Stimulated activated memory B cell treated with anti-CD40 and anti-IgM and Interleukin-4, amounts not matched to agents 10 μg/mL and 1 μg/mL and 100 μg/mL, for 72 hours (primary cell): Measurements from ENCODE around the gene KRT75.

ENCODE experiments used
- ATAC-seq: fragments of 150-1000 bp; cut with Tn5 transposase; 2 replicates; pipeline ENCODE4 v1.10.0; 2021
- H3K27ac Mint-ChIP-seq: one replicate; pipeline ENCODE4 v1.8.0; 2022; ENCODE audit warnings: mild to moderate bottlenecking, mixed read lengths
- H3K27me3 Mint-ChIP-seq: one replicate; pipeline ENCODE4 v1.8.0; 2022; ENCODE audit warnings: mixed read lengths
- H3K36me3 Mint-ChIP-seq: one replicate; pipeline ENCODE4 v1.8.0; 2022; ENCODE audit warnings: mixed read lengths
- H3K4me1 Mint-ChIP-seq: one replicate; pipeline ENCODE4 v1.8.0; 2022; ENCODE audit warnings: mixed read lengths
- H3K4me3 Mint-ChIP-seq: one replicate; pipeline ENCODE4 v1.8.0; 2022; ENCODE audit warnings: mild to moderate bottlenecking, moderate library complexity, mixed read lengths
- H3K9me3 Mint-ChIP-seq: one replicate; pipeline ENCODE4 v1.8.0; 2022; ENCODE audit warnings: mixed read lengths

KRT75 gene

DNA sequence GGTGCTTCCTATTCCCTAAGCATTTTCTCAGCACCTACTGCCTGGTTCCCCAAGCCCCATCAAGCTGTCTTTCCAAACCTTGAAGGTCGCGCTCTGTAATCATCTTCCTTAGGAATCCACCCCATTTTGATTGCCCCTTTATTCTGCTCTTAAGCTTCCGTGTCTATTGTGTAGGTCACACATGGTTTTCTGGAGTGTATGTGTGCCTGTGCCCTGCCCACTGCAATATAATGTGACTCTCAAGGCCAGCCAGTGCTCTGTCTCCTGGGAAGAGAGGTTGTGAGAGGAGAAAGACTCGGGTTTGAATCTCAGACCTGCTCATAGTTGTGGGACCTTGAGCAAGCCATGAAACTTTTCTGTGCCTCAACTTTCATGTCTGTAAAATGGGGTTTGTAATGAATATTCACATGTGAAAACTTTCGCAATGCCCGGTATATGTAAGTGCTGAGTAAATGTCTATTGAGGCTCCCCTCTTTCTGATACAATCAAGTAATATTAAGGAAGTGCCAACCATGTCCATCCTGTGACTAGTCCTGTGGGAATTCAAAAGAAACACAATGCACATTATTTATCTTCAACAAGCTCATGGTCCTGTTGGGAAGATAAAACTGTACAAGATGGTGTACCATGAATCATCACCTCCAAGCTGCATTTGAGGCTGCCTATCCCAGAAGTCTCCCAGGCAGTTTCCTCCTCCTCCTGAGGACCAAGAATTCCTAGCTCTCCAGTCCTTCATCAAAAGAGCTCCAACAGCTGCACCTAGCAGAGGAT is 774 bp upstream of the KRT75 start:
- Mint-ChIP-seq H3K4me1 (no peaks in the 10 kb centered on the region), H3K27me3 (peaks cover 41% of the 10 kb centered on the region), H3K27ac (no peak overlapping the region), H3K9me3 (no peaks in the 10 kb centered on the region), H3K4me3 (no peak overlapping the region), H3K36me3 (no peaks in the 10 kb centered on the region)
- no peak for ATAC-seq

DNA sequence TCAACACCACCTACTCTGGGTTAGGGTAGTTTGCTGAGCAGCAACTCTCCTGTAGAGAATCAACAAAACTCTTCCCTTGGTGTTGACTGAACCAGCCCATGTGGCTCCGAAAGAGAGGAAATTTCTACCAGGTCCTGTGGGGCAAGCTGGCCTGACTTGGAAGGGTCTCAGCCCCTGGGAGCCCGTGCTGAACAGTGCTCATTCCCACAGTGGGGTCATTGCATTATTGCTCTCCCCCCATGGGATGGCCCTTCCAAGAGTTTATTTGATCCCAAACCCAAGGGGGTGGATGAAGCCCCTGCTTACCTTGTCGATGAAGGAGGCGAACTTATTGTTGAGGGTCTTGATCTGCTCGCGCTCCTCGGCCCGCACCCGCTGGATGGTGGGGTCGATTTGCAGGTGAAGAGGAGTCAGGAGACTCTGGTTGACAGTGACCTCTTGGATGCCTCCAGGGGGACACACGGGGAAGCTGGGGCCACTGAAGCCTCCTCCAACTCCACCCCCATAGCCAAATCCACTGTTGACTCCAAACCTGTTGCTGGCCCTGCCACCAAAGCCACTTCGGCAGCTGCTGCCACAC is 580 bp downstream of the KRT75 start:
- Mint-ChIP-seq H3K36me3 (no peaks in the 10 kb centered on the region), H3K27ac (no peak overlapping the region), H3K4me3 (no peak overlapping the region), H3K27me3 (peaks cover 41% of the 10 kb centered on the region), H3K4me1 (no peaks in the 10 kb centered on the region), H3K9me3 (no peaks in the 10 kb centered on the region)
- ATAC-seq, result no peak

DNA sequence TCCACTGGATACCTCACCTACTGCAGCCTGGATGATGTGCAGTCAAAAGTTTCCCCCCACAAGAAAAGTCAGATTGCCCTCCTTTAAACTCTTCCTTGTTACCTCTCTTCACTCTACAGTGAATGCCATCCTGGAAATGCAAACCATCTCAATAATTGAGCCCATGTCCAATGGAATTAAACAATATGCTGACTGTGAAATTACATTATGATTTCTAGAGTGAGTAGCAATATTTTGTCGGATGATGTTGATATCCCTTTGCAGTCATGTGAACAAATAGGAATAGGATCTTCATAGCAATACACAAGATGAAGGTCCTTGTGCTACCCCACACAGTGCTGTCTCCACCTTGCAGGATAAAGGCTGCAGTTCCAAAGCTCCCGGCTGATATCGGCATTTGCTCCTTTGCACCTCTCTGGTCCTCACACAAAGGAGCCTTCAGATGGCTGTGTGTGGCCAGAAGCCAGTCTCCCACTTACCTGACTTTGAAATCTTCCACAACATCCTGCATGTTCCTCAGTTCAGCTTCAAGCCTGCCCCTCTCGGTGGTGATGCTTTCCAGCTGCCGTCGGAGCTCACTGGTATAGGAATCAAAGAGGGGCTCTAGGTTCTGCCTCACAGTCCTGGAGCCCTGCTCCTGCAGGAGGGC is 1.5 kb downstream of the KRT75 start:
- H3K4me1 Mint-ChIP-seq, result no peaks in the 10 kb centered on the region
- no peak overlapping the region for H3K4me3 Mint-ChIP-seq
- H3K27me3 Mint-ChIP-seq, result peaks cover 43% of the 10 kb centered on the region
- no peak for ATAC-seq
- H3K36me3 Mint-ChIP-seq, result no peaks in the 10 kb centered on the region
- no peak overlapping the region for H3K27ac Mint-ChIP-seq
- H3K9me3 Mint-ChIP-seq, result no peaks in the 10 kb centered on the region

DNA sequence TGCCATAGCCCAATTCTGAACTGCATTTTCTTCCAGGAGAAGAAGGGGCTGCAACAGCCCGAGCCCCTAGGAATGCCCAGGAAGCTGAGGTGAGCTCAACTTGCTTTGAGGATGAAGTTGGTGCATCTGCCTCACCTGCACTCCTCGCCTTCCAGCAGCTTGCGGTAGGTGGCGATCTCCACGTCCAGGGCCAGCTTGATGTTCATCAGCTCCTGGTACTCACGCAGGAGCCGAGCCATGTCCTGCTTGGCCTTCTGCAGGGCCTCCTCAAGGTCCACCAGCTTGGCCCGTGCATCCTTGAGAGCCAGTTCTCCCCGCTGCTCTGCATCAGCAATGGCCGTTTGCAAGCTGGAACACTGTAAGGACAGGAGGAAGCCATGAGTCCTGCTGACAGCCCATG is 6.0 kb downstream of the KRT75 start:
- no peak overlapping the region for H3K4me3 Mint-ChIP-seq
- H3K27ac Mint-ChIP-seq, result no peak overlapping the region
- no peaks in the 10 kb centered on the region for H3K36me3 Mint-ChIP-seq
- ATAC-seq, result no peak
- peaks cover 45% of the 10 kb centered on the region for H3K27me3 Mint-ChIP-seq
- H3K4me1 Mint-ChIP-seq, result no peaks in the 10 kb centered on the region
- H3K9me3 Mint-ChIP-seq, result no peaks in the 10 kb centered on the region

DNA sequence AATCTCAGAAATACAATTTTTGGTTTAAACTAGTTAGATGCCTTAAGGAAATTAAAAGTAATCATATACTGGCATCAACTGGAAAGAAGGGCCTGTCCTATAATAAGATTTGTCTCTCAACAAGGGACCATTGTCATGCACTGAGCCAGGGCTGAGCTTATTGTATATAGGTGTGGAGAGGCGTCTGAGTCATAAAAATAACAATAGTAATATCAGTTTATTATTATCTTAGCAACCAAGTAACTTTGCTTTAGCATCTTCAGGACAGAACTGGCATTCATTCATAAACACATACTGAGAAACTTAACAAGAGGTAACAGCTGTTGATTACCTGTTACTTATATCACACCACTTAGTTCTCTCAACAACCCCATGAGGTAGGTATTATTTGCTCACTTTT is 7.1 kb downstream of the KRT75 start:
- Mint-ChIP-seq H3K27me3 (peaks cover 49% of the 10 kb centered on the region), H3K9me3 (no peaks in the 10 kb centered on the region), H3K4me3 (no peak overlapping the region), H3K27ac (no peak overlapping the region), H3K36me3 (no peaks in the 10 kb centered on the region), H3K4me1 (no peaks in the 10 kb centered on the region)
- no peak for ATAC-seq

DNA sequence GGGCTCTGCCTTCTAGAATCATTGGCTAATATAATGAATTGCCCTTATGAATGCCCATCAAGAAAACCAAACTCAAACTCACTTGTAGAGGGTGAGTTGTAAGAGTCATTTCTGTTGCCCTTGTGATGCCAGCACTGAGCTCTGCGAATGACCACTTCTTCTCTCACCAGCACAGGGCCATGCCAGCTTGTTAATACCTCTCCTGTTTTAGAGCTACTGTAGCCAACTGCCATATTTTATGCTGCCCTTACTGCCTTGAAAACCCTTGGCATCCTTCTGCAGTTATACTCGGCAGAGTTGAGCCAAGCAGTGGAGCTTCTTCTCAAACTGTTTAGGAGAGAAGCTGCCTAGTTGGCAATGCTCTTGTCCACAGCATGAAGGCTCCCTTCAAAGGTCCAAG is 8.1 kb downstream of the KRT75 start:
- Mint-ChIP-seq H3K4me3 (no peak overlapping the region), H3K36me3 (no peaks in the 10 kb centered on the region), H3K27me3 (peaks cover 53% of the 10 kb centered on the region), H3K4me1 (no peaks in the 10 kb centered on the region), H3K9me3 (no peaks in the 10 kb centered on the region), H3K27ac (no peak overlapping the region)
- no peak for ATAC-seq

DNA sequence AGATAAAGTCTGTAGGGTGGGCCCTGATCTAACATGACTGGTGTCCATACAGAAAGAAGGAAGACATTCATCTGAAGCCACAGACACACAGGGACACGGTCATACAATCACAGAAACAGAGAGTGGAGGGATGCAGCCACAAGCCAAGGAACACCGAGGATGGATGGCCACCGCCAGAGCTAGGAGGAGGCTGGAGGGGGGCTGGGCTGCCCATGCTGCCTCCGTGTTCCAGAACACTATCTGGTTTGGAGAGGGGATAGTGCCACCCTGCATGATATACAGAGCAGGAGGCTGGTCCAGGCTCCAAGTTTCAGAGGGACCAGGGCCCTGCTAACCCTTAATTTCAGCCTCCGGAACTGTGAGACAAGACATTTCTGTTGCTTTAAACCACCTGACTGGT is 8.7 kb downstream of the KRT75 start:
- Mint-ChIP-seq H3K36me3 (no peaks in the 10 kb centered on the region), H3K4me3 (no peak overlapping the region), H3K4me1 (no peaks in the 10 kb centered on the region), H3K27ac (no peak overlapping the region), H3K9me3 (no peaks in the 10 kb centered on the region), H3K27me3 (peaks cover 48% of the 10 kb centered on the region)
- no peak for ATAC-seq

DNA sequence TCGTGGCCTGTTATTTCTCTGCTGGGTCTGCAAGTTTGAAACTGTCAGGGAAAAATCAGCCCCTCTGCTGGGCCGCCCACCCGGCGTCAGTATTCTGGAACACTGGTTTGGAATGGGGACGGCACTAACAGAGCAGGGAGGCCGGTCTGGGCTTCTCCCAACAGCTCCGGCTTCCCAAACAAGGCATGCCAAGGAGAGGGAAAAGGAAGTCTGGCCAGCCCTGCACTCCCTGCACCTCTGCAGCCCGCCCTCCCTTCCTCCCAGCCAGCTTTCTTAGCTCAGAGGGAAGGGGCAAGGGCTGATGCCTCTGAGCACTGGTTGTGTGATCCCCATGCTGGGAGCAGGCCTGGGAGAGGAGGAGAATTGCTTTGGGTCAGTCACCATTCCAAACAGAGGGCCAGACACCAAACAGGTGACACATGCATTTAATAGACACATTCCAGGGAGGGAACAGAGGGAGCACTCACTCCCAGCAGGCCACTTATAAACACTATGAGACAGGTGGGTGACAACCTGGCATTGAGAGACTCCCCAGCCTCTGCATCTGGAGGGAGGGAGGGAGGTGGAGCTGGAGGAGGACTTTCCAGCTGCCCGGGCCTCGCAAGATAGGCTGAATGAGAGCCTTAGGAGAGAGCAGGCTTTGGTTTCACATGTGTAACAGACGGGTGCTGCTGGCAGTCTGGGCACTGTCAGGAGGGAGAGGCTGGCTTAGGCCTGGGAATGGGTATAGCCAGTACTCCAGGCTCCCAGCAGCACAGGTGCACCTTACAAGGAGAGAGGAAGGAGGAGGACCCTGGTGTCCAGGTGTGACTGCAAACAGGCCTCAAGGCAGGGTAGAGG is 10.3 kb downstream of the KRT75 start:
- Mint-ChIP-seq H3K9me3 (no peaks in the 10 kb centered on the region), H3K4me3 (no peak overlapping the region), H3K27ac (no peak overlapping the region)

DNA sequence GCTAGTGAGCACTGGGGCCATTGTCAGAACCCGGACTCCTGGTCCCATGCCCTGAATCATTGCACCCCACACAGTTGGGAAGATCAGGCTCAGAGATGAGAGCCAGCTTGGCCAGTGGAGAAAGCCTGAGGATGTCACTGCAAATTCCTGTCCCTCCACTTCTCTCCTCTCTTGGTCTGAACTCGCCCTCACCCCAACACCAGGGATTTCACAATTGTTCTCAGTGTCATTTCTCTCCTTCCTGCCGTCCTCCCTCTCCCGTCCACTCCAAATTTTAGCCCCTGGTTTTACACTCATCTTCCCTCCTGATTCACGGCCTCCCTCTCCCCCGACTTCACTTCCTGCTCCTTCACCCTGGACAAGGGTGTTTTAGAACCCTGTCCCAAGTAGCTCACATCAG is 11.1 kb downstream of the KRT75 start:
- Mint-ChIP-seq H3K27ac (no peak overlapping the region), H3K9me3 (no peaks in the 10 kb centered on the region), H3K4me1 (peaks cover 8% of the 10 kb centered on the region), H3K36me3 (no peaks in the 10 kb centered on the region), H3K4me3 (no peak overlapping the region), H3K27me3 (peaks cover 49% of the 10 kb centered on the region)
- no peak for ATAC-seq

More for the DNA sequence above, 10.3 kb downstream of the KRT75 start:
- H3K4me1 Mint-ChIP-seq, result peaks cover 8% of the 10 kb centered on the region
- no peaks in the 10 kb centered on the region for H3K36me3 Mint-ChIP-seq
- H3K27me3 Mint-ChIP-seq, result peaks cover 54% of the 10 kb centered on the region
- ATAC-seq, result no peak

DNA sequence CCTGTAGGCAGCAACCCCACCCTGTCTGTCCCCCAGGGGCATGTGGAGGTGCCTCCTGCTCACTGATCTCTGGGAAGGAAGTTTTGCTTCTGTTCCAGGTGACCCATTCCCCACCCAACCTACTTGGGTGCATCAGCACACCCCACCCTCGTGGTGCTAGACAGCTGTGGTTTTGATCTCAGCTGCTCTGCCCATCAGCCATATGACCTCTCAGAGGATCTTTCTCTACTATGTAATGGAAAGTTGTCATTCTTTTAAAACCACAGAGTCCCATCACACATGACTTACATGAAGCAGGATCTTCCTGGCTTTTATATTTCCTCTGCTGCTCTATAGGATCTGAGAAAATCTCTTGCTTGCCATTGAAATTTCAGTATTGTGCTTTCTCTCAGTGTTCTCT is 14.5 kb downstream of the KRT75 start:
- no peak for ATAC-seq
- Mint-ChIP-seq H3K27me3 (peaks cover 65% of the 10 kb centered on the region), H3K4me3 (no peak overlapping the region), H3K4me1 (peaks cover 8% of the 10 kb centered on the region), H3K9me3 (no peaks in the 10 kb centered on the region), H3K36me3 (no peaks in the 10 kb centered on the region), H3K27ac (no peak overlapping the region)

DNA sequence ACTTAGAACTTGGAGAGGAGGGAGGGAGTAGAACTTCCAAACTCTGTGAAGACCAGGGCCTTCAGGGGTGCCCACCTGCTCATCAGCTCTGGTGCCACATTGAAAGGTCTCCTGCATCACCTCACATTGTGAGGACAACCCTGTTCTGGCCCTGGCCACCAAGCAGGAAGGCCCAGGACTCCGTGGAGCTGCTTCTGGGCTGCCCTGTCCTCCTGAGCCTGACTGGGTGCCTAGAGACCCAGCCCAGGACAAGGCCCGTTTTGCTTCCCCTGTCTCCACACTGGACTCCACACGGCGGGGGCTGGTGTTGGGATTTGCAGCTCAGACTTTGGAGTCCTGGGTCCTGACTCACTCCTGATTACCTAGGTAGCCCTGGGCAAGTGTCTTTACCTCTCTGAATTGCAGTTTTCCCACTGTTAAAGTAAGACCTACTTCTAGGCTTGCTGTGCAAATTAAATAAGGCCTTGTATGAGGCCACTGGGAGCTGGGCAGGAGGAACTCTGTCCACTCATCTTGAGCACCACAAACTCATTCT is 15.5 kb downstream of the KRT75 start:
- Mint-ChIP-seq H3K27ac (no peak overlapping the region), H3K9me3 (no peaks in the 10 kb centered on the region), H3K27me3 (peaks cover 56% of the 10 kb centered on the region), H3K36me3 (no peaks in the 10 kb centered on the region), H3K4me3 (no peak overlapping the region), H3K4me1 (peaks cover 8% of the 10 kb centered on the region)
- ATAC-seq, result no peak

DNA sequence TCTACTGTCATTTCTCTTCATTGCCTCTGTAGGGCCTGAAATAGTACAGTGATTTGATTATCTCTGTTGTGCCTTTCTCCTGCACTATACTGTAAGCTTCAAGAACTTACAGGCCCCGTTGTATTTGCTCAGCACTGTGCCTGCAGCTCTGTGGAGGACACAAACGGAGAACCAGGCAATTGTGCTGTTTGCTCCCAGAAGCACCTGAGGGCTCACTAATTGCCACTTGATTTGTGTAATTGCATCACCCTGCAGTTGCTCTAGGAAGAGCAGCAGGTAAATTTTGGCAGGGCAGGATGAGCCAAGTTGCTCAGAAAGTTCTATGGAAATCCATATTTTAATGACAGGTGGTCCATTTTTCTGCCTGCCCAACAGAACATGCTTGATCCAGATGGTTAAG is 16.4 kb downstream of the KRT75 start:
- no peak overlapping the region for H3K27ac Mint-ChIP-seq
- H3K27me3 Mint-ChIP-seq, result peaks cover 47% of the 10 kb centered on the region
- no peak for ATAC-seq
- H3K4me3 Mint-ChIP-seq, result no peak overlapping the region
- peaks cover 8% of the 10 kb centered on the region for H3K4me1 Mint-ChIP-seq
- H3K36me3 Mint-ChIP-seq, result no peaks in the 10 kb centered on the region
- no peaks in the 10 kb centered on the region for H3K9me3 Mint-ChIP-seq

DNA sequence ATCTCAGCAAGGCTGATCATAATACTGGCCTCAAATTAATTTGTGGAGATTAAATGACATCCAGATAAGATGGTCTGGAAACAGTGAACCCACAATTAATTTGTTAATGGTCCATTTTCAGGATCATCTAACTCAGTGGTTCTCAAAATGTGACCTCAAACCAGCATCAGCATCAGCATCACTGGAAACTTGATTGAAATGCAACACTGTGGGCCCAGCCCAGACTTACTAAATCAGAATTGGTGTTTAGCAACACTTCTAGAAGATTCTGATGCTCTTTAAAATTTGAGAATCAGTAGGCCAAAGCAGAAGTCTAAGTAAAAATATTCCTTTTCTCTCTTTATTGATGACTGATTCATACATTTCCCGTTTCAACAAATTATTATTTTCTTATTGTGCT is 17.4 kb downstream of the KRT75 start:
- no peak for ATAC-seq
- H3K27me3 Mint-ChIP-seq, result peaks cover 37% of the 10 kb centered on the region
- no peak overlapping the region for H3K4me3 Mint-ChIP-seq
- H3K4me1 Mint-ChIP-seq, result peaks cover 8% of the 10 kb centered on the region
- H3K36me3 Mint-ChIP-seq, result no peaks in the 10 kb centered on the region
- H3K9me3 Mint-ChIP-seq, result no peaks in the 10 kb centered on the region
- H3K27ac Mint-ChIP-seq, result no peak overlapping the region

DNA sequence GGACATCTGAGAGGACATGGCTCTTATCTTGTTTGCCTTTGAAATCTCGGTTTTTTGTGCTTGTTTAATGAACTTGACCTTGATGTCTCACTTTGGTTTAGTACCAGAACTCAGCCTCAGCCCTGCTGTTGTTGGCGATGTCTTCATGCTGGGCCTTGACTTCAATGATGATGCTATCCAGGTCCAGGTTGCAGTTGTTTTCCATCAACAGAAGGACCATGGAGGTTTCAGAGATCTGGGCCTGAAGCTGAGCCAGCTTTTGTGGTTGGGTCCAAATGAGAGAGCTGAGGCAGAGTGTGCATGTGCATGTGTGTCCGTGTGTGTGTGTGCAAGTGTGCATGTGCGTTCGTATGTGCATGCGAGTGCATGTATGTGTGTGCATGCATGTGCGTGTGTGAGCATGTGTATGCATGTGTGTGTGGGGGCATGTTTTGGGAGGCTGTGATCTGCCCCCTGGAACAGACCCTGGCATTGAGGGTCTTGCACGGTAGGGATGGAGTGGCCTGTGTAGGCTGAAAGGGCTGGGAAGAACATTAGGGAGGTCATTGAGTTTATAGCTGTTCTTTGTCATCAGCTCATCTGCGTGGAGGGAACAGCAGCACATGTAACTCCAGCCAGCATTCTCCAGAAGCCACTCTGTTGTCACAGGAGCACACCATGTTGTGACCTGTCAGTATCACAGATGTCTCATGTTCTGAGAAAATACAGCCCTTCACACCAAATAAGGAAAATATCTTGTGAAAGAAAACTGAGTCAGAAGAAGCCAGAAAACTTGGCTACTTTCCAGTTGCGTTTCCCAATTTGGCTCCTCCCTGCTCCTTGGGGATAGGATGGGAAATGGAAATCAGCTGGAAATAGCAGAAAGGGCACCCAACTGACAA is 18.1 kb downstream of the KRT75 start:
- no peak for ATAC-seq
- H3K4me1 Mint-ChIP-seq, result peaks cover 8% of the 10 kb centered on the region
- H3K27ac Mint-ChIP-seq, result no peak overlapping the region
- peaks cover 38% of the 10 kb centered on the region for H3K27me3 Mint-ChIP-seq
- H3K9me3 Mint-ChIP-seq, result no peaks in the 10 kb centered on the region
- H3K4me3 Mint-ChIP-seq, result no peak overlapping the region
- no peaks in the 10 kb centered on the region for H3K36me3 Mint-ChIP-seq
